ENCODE results near the gene PAX8. TPM values are rescaled to one million over a fixed set of nuclear protein-coding genes. Genes with fewer than 3 reads are reported as not detected.

PAX8 gene
- total RNA-seq, 6 donors from 2014 or later = 1.5 to 3.6 (median 2.0) TPM

DNA sequence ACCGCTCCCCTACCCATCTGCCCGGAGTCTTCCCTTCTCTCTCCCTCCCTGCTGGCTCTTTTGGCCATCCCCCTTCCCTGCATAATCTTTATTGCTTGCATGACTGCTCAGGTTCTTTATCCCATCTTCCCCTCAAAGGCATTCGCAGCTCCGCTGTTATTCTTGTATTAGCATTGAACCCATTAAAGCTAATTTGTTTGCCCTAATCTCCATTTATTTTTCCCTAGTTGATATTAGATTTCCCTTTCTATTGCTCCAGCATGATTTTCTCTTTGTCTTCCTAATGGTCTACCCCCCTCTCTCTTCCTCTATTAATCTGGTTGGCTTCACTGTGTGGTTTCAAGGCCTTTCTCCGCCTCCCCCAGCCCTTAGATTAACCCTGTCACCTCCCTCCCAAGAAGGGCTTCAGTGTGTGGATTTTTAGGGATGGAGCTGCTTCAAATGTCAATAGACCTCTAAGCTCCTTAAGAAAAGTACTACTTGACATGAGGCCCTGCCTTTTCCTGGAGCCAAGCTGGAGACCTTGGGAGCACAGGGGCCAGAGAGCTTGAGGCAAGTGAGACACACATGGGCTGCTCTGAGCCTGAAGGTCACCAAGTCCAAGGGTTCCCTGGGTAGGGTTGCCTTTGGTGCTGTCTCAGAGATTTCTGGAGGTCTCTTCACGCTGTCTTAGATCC is 20.1 kb downstream of the PAX8 start:
- no peaks in the 10 kb centered on the region for H3K36me3 ChIP-seq
- no peaks in the 10 kb centered on the region for H3K9me3 ChIP-seq
- DNase-seq = peak in 1 of 2 donors; percentile 52
- H3K4me3 ChIP-seq = no peak overlapping the region
- H3K27me3 ChIP-seq = no peaks in the 10 kb centered on the region
- WGBS, 2 donors = 89 to 90% methylated on average over 6 of the region's 6 CpGs
- ATAC-seq (ENCODE audit: low FRiP score in 2 of 2) = no peak
- TF ChIP-seq, protein P1, sequence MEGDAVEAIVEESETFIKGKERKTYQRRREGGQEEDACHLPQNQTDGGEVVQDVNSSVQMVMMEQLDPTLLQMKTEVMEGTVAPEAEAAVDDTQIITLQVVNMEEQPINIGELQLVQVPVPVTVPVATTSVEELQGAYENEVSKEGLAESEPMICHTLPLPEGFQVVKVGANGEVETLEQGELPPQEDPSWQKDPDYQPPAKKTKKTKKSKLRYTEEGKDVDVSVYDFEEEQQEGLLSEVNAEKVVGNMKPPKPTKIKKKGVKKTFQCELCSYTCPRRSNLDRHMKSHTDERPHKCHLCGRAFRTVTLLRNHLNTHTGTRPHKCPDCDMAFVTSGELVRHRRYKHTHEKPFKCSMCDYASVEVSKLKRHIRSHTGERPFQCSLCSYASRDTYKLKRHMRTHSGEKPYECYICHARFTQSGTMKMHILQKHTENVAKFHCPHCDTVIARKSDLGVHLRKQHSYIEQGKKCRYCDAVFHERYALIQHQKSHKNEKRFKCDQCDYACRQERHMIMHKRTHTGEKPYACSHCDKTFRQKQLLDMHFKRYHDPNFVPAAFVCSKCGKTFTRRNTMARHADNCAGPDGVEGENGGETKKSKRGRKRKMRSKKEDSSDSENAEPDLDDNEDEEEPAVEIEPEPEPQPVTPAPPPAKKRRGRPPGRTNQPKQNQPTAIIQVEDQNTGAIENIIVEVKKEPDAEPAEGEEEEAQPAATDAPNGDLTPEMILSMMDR (IDR thresholded peaks at IDR 0.05) = no peak
- no peak for TF ChIP-seq POLR2AphosphoS5 (IDR thresholded peaks at IDR 0.05)
- TF ChIP-seq POLR2A (IDR thresholded peaks at IDR 0.05) = no peak
- peak in 1 of 4 donors; percentile 12 for TF ChIP-seq EP300 (IDR thresholded peaks at IDR 0.05)
- peaks cover 0 to 16% (median 10%) of the 10 kb centered on the region in 4 donors for H3K4me1 ChIP-seq
- H3K27ac ChIP-seq = peak overlapping the region in 2 of 4 donors; percentile 6 to 25

DNA sequence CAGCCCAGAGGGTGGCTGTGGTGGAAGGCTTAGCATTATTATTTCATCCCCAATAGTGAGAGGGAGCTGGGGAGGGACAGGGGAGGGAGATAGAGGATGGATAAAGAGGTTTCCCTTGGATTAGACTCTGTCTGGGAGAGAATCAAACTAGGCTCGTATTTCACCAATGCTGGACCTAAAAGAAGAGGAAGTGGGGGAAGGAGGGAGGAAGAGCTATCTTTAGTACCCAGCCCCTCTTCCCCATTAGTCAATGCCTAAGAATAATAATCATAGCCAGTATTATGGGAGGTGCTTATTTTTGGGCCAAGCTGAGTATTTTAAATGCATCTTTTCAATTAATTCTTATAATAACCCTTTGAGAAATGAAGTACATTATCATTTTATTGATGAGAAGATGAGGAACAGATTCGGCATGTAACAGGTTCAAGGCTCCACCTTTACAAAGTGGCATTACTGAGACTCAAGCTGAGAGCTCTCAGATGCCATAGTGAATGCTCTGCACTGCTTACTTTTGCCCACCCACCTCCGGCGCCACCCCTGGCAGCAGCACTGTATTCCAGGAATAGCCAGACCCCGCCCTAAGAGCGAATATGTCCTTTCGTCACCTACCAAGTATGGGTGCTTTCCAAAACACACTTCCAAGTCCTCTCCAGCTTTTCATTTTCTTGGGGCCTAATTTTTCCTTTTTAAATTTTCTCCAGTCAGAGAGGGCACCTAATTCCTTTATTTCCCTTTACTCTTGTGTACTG is 21.0 kb downstream of the PAX8 start:
- Histone ChIP-seq H3K36me3 (no peaks in the 10 kb centered on the region), H3K9me3 (no peaks in the 10 kb centered on the region), H3K27me3 (no peaks in the 10 kb centered on the region), H3K4me1 (peaks cover 0 to 16% (median 10%) of the 10 kb centered on the region in 4 donors), H3K27ac (peak overlapping the region in 1 of 4 donors; percentile 40), H3K4me3 (no peak overlapping the region)
- 48 to 56% methylated on average over 7 of the region's 7 CpGs for WGBS, 2 donors
- DNase-seq (peak in 1 of 2 donors; percentile 68), ATAC-seq (ENCODE audit: low FRiP score in 2 of 2) (peak in 1 of 2 donors; percentile 47)
- no peak for TF ChIP-seq POLR2A (IDR thresholded peaks at IDR 0.05)
- TF ChIP-seq POLR2AphosphoS5 (IDR thresholded peaks at IDR 0.05) = peak in 1 of 2 donors; percentile 21
- TF ChIP-seq EP300 (IDR thresholded peaks at IDR 0.05) = peak in 1 of 4 donors; percentile 53

DNA sequence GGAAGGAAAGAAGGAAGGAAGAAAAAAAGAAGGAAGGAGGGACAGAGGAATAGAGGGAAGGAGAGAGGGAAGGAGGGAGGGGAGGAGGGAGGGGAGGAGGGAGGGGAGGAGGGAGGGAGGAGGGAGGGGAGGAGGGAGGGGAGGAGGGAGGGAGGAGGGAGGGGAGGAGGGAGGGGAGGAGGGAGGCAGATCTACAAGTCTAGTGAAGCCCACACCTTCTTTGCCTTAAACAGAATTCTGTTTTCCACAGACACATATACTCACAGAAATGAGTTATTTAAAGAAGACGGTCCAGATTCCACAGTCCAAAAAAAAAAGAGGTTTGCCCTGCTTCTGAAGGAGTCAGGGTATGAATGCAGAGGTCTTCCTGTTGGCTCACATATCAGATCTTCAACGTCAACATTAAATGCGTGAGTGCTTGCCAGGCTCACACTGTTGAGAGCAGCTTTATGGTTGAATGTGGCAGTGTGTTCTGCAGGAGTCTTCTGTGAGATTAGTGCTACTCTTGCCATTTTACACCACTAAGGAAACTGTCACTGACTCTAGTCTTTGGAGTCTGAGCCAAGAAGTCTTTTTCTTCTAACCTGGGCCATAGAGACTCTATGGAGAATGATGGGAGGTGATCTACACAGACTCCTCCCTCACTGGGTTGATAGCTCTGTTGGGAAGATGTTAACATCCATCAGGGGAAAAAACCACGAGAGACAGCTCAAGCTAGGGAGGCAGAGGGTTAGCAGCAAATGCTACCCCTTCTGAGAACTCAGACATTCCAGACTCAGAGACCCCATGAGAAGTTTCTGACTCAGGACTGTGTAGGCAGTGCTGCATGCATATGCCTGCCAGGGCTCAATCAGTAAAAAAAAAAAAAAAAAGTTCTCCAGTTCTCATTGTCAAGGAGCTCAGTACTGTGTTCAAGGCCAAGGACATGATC is 23.3 kb downstream of the PAX8 start:
- Histone ChIP-seq H3K4me3 (no peak overlapping the region), H3K27me3 (no peaks in the 10 kb centered on the region), H3K4me1 (peaks cover 0 to 16% (median 13%) of the 10 kb centered on the region in 4 donors), H3K36me3 (no peaks in the 10 kb centered on the region), H3K9me3 (no peaks in the 10 kb centered on the region), H3K27ac (no peak overlapping the region)
- no peak for DNase-seq
- 41 to 46% methylated on average over 4 of the region's 4 CpGs for WGBS, 2 donors
- no peak for ATAC-seq (ENCODE audit: low FRiP score in 2 of 2)
- TF ChIP-seq, protein P1 (IDR thresholded peaks at IDR 0.05) = no peak
- no peak for TF ChIP-seq POLR2AphosphoS5 (IDR thresholded peaks at IDR 0.05)

DNA sequence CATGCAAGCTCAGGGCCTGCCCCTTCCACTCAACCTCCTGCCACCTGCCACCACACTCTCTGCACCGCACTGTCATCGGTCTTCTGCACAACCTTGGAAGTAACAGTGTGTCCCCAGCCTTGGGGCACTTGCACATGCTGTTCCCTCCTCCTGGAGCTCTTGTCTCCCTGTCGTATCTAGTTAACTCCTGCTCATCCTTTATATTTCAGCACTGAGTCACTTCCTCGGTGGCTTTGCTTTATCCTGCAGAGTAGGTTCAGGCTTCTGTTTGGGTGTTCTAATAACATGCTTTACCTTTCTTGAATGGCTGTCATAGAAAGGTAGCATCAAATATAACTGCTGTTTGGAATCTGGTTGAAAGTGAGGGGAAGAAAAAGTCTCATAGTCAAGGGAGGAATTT is 25.3 kb downstream of the PAX8 start:
- no peak for DNase-seq
- no peak for ATAC-seq (ENCODE audit: low FRiP score in 2 of 2)
- TF ChIP-seq, protein P1 (IDR thresholded peaks at IDR 0.05) = no peak
- TF ChIP-seq EP300 (IDR thresholded peaks at IDR 0.05) (no peak), POLR2A (IDR thresholded peaks at IDR 0.05) (no peak), POLR2AphosphoS5 (IDR thresholded peaks at IDR 0.05) (no peak)
- WGBS, 2 donors = 88 to 93% methylated on average over 4 of the region's 4 CpGs
- Histone ChIP-seq H3K27ac (no peak overlapping the region), H3K9me3 (no peaks in the 10 kb centered on the region), H3K4me1 (peaks cover 0 to 17% (median 14%) of the 10 kb centered on the region in 4 donors), H3K27me3 (no peaks in the 10 kb centered on the region), H3K36me3 (no peaks in the 10 kb centered on the region), H3K4me3 (no peak overlapping the region)
